IPS-11a (cell line): ENCODE data around the gene ARL5B.
A peak's percentile ranks its signal among the peaks of the same experiment; 100 is the strongest.

ENCODE experiments used
- H3K4me3 ChIP-seq: one replicate; pipeline ENCODE4 v1.5.1; 2013; ENCODE audit warnings: low read depth, low read length, control low read depth

Gene ARL5B

GRCh38 chr10:18658271-18659124 is 733 bp upstream of the ARL5B start:
- peak overlapping the region; percentile 97 for H3K4me3 ChIP-seq

GRCh38 chr10:18659819-18660535 is 746 bp downstream of the ARL5B start:
- peak overlapping the region; percentile 97 for H3K4me3 ChIP-seq

GRCh38 chr10:18660816-18661431 is 1.7 kb downstream of the ARL5B start:
- H3K4me3 ChIP-seq, result peak overlapping the region; percentile 8

DNA sequence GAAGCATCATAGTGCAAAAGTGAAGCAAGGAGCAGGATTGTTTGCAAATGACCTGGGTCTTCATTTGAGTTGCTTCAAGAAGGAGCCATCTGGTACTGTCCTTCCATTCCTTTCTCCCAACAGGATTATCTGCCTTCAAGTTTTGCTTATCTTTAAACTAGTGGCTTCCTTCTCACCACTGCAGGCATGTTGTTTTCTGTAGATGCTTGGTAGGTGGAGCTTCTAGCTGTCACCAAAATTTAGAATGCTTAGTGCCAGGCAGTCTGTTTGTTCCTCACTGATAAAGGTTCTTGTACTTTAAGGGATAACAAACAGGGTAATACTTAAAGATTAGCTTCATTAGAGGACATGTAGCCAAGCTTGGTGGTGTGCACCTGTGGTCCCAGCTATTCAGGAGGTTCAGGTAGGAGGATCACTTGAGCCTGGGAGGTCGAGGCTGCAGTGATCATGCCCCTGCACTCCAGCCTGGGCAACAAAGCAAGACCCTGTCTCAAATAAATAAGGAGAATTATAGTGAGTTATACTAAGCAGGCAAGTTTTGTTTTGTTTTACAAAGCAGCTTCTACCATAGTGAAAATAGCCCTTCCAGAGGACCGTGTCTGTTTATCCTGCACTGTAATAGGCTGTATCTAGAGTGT is 5.7 kb downstream of the ARL5B start:
- H3K4me3 ChIP-seq, result no peak overlapping the region

GRCh38 chr10:18665815-18666558 is 6.8 kb downstream of the ARL5B start:
- H3K4me3 ChIP-seq, result no peak overlapping the region

- H3K4me3 ChIP-seq, result no peak overlapping the region
Measured at GRCh38 chr10:18666810-18667209, 7.6 kb downstream of the ARL5B start.

DNA sequence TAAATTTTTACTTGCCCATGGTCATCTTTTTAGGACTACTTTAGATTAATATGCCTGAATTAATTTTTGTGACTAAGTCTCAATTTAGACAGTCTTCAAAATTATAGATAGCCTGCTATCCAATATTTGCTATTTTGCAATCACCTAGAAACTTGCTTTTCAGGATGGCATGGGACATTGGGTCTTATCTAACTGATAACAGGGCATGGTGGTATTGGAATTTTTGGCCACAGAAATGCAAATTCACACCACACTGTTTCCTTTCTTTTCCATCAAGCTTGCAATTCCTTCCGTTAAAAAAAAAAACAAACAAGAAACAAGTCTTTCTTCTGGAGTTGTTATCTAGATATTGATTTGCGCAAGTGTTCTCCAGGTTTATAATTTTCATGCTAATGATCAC is 8.8 kb downstream of the ARL5B start:
- H3K4me3 ChIP-seq, result no peak overlapping the region

- no peak overlapping the region for H3K4me3 ChIP-seq
Measured at GRCh38 chr10:18675086-18675801, 16.0 kb downstream of the ARL5B start.

DNA sequence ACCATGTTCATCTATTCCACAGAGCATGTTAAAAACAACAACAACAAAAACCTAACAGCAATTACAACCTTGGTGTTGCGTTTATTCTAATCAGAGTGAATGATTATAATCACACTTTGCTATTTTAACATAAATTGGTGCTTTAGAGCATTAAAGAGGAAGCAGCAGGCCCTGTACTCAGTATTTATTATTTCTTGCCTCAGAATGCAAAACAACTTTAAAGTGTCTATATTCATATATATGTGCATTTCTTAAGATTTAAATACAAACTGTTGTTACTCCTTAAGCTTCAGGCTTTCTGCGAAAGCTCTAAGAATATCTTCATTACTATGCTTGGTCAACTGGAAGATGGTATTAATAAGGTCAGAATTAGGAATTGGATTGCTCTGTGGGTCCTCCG is 21.5 kb downstream of the ARL5B start:
- no peak overlapping the region for H3K4me3 ChIP-seq

- no peak overlapping the region for H3K4me3 ChIP-seq
Measured at GRCh38 chr10:18681366-18681765, 22.1 kb downstream of the ARL5B start.

DNA sequence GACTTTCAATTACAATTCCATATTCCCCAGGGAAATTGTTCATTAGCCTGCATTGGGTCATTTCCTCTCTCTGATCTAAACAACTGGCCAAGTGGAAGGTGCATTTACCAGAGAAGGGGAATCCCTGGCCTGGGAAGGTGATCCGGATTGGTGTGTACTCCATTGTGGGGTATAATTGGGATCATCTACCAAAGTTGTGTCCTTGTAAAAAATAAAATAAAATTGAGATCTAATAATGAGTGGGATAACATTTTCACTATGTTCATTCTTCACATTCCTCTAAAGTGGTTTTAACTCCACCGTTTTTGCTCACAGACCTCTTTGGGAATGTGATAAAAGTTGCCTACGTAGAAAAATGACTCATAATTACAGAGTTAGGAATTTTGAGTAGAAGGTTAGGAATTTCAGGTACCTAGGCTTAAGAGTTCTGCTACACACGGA is 22.8 kb downstream of the ARL5B start:
- H3K4me3 ChIP-seq, result no peak overlapping the region

DNA sequence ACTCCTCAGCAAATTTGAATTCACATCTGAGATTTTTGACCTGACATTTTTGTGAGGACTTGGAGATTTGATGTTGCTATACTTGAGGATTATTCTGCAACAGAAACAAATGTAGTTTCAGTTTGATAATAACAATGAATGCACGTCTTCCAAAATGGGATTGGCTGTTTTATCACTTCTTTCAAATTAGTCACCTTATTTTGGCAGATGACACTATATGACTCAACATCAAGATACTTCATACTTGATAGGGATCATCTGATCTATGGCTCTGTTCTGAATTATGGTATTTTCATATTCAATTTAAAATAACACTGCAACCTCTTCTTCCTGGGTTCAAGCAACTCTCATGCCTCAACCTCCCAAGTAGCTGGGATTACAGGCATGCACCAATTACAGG is 24.2 kb downstream of the ARL5B start:
- no peak overlapping the region for H3K4me3 ChIP-seq

DNA sequence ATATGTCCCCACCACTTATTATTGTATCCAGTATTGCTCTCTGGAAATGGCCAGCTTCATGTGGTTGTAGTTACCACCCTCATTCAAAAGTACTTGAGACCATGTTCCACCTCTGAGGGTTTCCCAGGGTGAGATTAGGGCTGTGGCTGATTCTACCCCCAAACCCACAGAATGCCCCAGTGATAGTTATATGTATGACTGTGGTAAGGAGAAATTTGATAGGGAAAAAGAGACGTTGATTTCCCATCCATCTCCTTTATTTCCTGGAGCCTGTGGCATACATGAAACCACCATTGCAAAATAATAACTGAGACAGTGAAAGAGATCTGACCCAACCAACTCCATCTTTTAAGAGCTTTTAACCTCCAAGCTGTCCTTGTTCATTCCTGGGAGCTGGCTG is 25.2 kb downstream of the ARL5B start:
- no peak overlapping the region for H3K4me3 ChIP-seq

GRCh38 chr10:18684953-18685352 is 25.7 kb downstream of the ARL5B start:
- H3K4me3 ChIP-seq, result no peak overlapping the region

GRCh38 chr10:18685555-18685954 is 26.3 kb downstream of the ARL5B start:
- H3K4me3 ChIP-seq, result no peak overlapping the region

- no peak overlapping the region for H3K4me3 ChIP-seq
Measured at GRCh38 chr10:18687195-18687594, 28.0 kb downstream of the ARL5B start.

GRCh38 chr10:18687706-18688105 is 28.5 kb downstream of the ARL5B start:
- no peak overlapping the region for H3K4me3 ChIP-seq

DNA sequence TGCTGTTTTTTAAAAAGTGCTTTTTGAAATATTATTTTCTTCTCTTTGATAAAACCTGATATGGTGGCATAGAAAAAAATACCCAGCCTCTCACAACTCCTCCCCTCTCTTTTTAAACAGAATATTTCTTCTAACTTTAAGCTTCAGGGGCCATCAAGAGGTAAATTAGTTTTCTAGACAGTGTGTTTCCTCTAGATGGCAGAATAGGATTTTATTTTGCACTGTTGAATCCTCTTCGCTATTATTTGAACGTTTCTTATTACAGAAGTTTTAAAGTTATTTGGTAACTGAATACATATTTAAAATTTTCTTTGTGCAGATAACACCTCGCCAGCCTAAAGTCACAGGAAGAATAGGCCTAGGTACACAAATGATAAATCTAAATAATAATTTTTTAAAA is 30.3 kb downstream of the ARL5B start:
- H3K4me3 ChIP-seq, result no peak overlapping the region

GRCh38 chr10:18690541-18690940 is 31.3 kb downstream of the ARL5B start:
- H3K4me3 ChIP-seq, result no peak overlapping the region
